Right cardiac atrium (tissue), 5 donors: ENCODE data around the gene PCNT. TPM values are rescaled to one million over a fixed set of nuclear protein-coding genes. Genes with fewer than 3 reads are reported as not detected.
A peak's percentile ranks its signal among the peaks of the same experiment; 100 is the strongest.
"Not testable (repeated sequence)": the region's sequence is repeated elsewhere in the genome, so short reads cannot be mapped to it uniquely, and the experiment has no call there.

ENCODE experiments used
- ATAC-seq, 2 donors: fragments of 200-7000 bp; cut with Tn5 transposase; one replicate each; pipeline versions ENCODE4 v1.8.0 to v1.9.1; 2020; ENCODE audit warnings: moderate library complexity in 2 of 2, mild to moderate bottlenecking in 1 of 2
- DNase-seq, 3 donors: peaks; one replicate each; pipeline ENCODE4 v3.0.0-alpha.2; 2020
- H3K27ac ChIP-seq: one replicate; pipeline ENCODE4 v1.5.1; 2013; ENCODE audit warnings: mild to moderate bottlenecking, low read length, control low read depth, moderate library complexity
- H3K27me3 ChIP-seq: one replicate; pipeline ENCODE4 v1.6.1; 2013; ENCODE audit not compliant: control insufficient read depth, insufficient read depth
- H3K4me1 ChIP-seq: one replicate; pipeline ENCODE4 v1.6.1; 2013; ENCODE audit warnings: low read length; ENCODE audit not compliant: control insufficient read depth, insufficient read depth
- H3K4me3 ChIP-seq: one replicate; pipeline ENCODE4 v1.5.1; 2013; ENCODE audit warnings: low read length, control low read depth
- H3K9me3 ChIP-seq: one replicate; pipeline ENCODE4 v1.6.1; 2013; ENCODE audit warnings: low read length; ENCODE audit not compliant: control insufficient read depth
- WGBS: extraction: QIAGEN DNeasy Blood & Tissue Kit; methylation state at CpG from one replicate; pipeline ENCODE4 v1.1.7; 2013; 5-methylcytosine and 5-hydroxymethylcytosine counted together
- intact Hi-C, 4 donors: fragments of 100-400 bp; cut with DNase I; formaldehyde crosslinking; loops; one replicate each; pipeline versions ENCODE4 v1.11.0 to v1.14.0; 2022 to 2023
- polyA plus RNA-seq: library from polyadenylated mRNA; stranded (reverse); fragments of 200-250 nt; gene quantifications from one replicate; pipeline ENCODE4 v1.2.3, GENCODE V29; 2013
- total RNA-seq, 4 donors: library from RNA; stranded (reverse); fragmentation: NEBNext Ultra II Directional; extraction: Animal tissue kit (Norgen Biotek cat#: 25700); gene quantifications; one replicate each; pipeline ENCODE4 v1.2.1, GENCODE V29; 2021
- donor health status: healthy with polysubstance abuse.
- donor health status: DM: no; HTN: yes; CAD: no.
- donor health status: DM: no; HTN: no; CAD: no.
- donor health status: DM: no; HTN: yes; CAD: no; lungs with severe emphysema.
- donor health status: DM: yes; HTN: yes; CAD: no.

The PCNT gene
- total and polyA plus RNA-seq, 5 donors: 20.8 to 29.6 (median 27.6) TPM

- WGBS: 97% methylated on average over 14 of the region's 14 CpGs
These were observed 117.4 kb downstream of the PCNT start for GRCh38 chr21:46441331-46441730.

GRCh38 chr21:46441961-46442498, 118.1 kb downstream of the PCNT start:
- Histone ChIP-seq H3K27me3 (no peaks in the 10 kb centered on the region), H3K4me1 (no peaks in the 10 kb centered on the region), H3K4me3 (no peak overlapping the region), H3K27ac (no peak overlapping the region), H3K9me3 (no peaks in the 10 kb centered on the region)
- intact Hi-C loops: no loop called here
- ATAC-seq (peak in 1 of 2 donors; percentile 13), DNase-seq (no peak)
- 96% methylated on average over 23 of the region's 23 CpGs for WGBS

More at GRCh38 chr21:46441331-46441730, 117.4 kb downstream of the PCNT start:
- Histone ChIP-seq H3K4me3 (no peak overlapping the region), H3K9me3 (no peaks in the 10 kb centered on the region), H3K4me1 (no peaks in the 10 kb centered on the region), H3K27ac (no peak overlapping the region), H3K27me3 (no peaks in the 10 kb centered on the region)
- ATAC-seq: no peak
- intact Hi-C loops: no loop called here
- no peak for DNase-seq

- peak in 1 of 2 donors; percentile 31 for ATAC-seq
- no peaks in the 10 kb centered on the region for H3K9me3 ChIP-seq
- H3K27me3 ChIP-seq: no peaks in the 10 kb centered on the region
- 81% methylated on average over 15 of the region's 15 CpGs for WGBS
- no peak overlapping the region for H3K4me3 ChIP-seq
- no peak for DNase-seq
- H3K27ac ChIP-seq: no peak overlapping the region
- H3K4me1 ChIP-seq: no peaks in the 10 kb centered on the region
- intact Hi-C loops: no loop called here
These were observed 119.0 kb downstream of the PCNT start for GRCh38 chr21:46442938-46443337.

GRCh38 chr21:46443910-46444309, 120.0 kb downstream of the PCNT start:
- Histone ChIP-seq H3K27me3 (no peaks in the 10 kb centered on the region), H3K9me3 (no peaks in the 10 kb centered on the region), H3K4me3 (no peak overlapping the region), H3K4me1 (no peaks in the 10 kb centered on the region), H3K27ac (no peak overlapping the region)
- 53% methylated on average over 8 of the region's 8 CpGs for WGBS
- intact Hi-C loops: no loop called here
- ATAC-seq (peak; percentile 59 to 76), DNase-seq (no peak)

- no peaks in the 10 kb centered on the region for H3K27me3 ChIP-seq
- H3K27ac ChIP-seq: no peak overlapping the region
- DNase-seq (no peak), ATAC-seq (no peak)
- no peaks in the 10 kb centered on the region for H3K9me3 ChIP-seq
- intact Hi-C loops: no loop called here
- H3K4me3 ChIP-seq: no peak overlapping the region
- WGBS: 95% methylated on average over 5 of the region's 5 CpGs
- H3K4me1 ChIP-seq: no peaks in the 10 kb centered on the region
These were observed 124.2 kb downstream of the PCNT start for GRCh38 chr21:46448108-46448507.

- H3K27me3 ChIP-seq, ATAC-seq, intact Hi-C loops, DNase-seq, H3K4me1 ChIP-seq, H3K9me3 ChIP-seq, H3K27ac ChIP-seq, H3K4me3 ChIP-seq: not testable (repeated sequence)
- WGBS: 94% methylated on average over 6 of the region's 6 CpGs
These were observed 124.9 kb downstream of the PCNT start for GRCh38 chr21:46448855-46449254.

GRCh38 chr21:46452710-46453109, 128.8 kb downstream of the PCNT start:
- Histone ChIP-seq H3K27ac (no peak overlapping the region), H3K9me3 (no peaks in the 10 kb centered on the region), H3K4me3 (no peak overlapping the region), H3K4me1 (peaks cover 20% of the 10 kb centered on the region), H3K27me3 (no peaks in the 10 kb centered on the region)
- ATAC-seq: no peak
- DNase-seq: no peak
- WGBS: 98% methylated on average over 5 of the region's 5 CpGs
- intact Hi-C loops: no loop called here

GRCh38 chr21:46454142-46454541, 130.2 kb downstream of the PCNT start:
- H3K4me1 ChIP-seq: peaks cover 20% of the 10 kb centered on the region
- no peaks in the 10 kb centered on the region for H3K9me3 ChIP-seq
- intact Hi-C loops: no loop called here
- no peak overlapping the region for H3K27ac ChIP-seq
- WGBS: 46% methylated on average over 3 of the region's 3 CpGs
- ATAC-seq (no peak), DNase-seq (no peak)
- H3K4me3 ChIP-seq: no peak overlapping the region
- H3K27me3 ChIP-seq: no peaks in the 10 kb centered on the region

- no peak overlapping the region for H3K4me3 ChIP-seq
- intact Hi-C loops: no loop called here
- no peak overlapping the region for H3K27ac ChIP-seq
- ATAC-seq (no peak), DNase-seq (no peak)
- H3K9me3 ChIP-seq: no peaks in the 10 kb centered on the region
- no peaks in the 10 kb centered on the region for H3K27me3 ChIP-seq
- 47% methylated on average over 4 of the region's 4 CpGs for WGBS
- peaks cover 20% of the 10 kb centered on the region for H3K4me1 ChIP-seq
These were observed 130.9 kb downstream of the PCNT start for GRCh38 chr21:46454634-46455390.

- WGBS: 29% methylated on average over 10 of the region's 10 CpGs
- DNase-seq: peak in 2 of 3 donors; percentile 43 to 69
- intact Hi-C loops: no loop called here
- Histone ChIP-seq H3K27me3 (no peaks in the 10 kb centered on the region), H3K4me3 (no peak overlapping the region), H3K27ac (peak overlapping the region; percentile 53), H3K9me3 (no peaks in the 10 kb centered on the region), H3K4me1 (peaks cover 20% of the 10 kb centered on the region)
- peak in 1 of 2 donors; percentile 2 for ATAC-seq
These were observed 131.8 kb downstream of the PCNT start for GRCh38 chr21:46455575-46456385.

GRCh38 chr21:46456750-46457149, 132.8 kb downstream of the PCNT start:
- H3K9me3 ChIP-seq: no peaks in the 10 kb centered on the region
- no peak for DNase-seq
- no peaks in the 10 kb centered on the region for H3K27me3 ChIP-seq
- 92% methylated on average over 4 of the region's 4 CpGs for WGBS
- no peak overlapping the region for H3K27ac ChIP-seq
- intact Hi-C loops: no loop called here
- ATAC-seq: no peak
- peaks cover 20% of the 10 kb centered on the region for H3K4me1 ChIP-seq
- H3K4me3 ChIP-seq: no peak overlapping the region
